T-helper 1 cell treated with Interleukin-12 subunit alpha and Interleukin-12 subunit beta and Interleukin-4 antibody, amounts not matched to agents 30 μg/mL and 1 μg/mL, for 36 hours (primary cell): ENCODE data around the gene PRPF31.
"Not testable (repeated sequence)": the region's sequence is repeated elsewhere in the genome, so short reads cannot be mapped to it uniquely, and the experiment has no call there.

Experiments used
- H3K27ac Mint-ChIP-seq: one replicate; pipeline ENCODE4 v1.8.0; 2021; ENCODE audit warnings: mild to moderate bottlenecking, mixed read lengths
- H3K27me3 Mint-ChIP-seq: one replicate; pipeline ENCODE4 v1.8.0; 2021; ENCODE audit warnings: low read depth, mixed read lengths
- H3K36me3 Mint-ChIP-seq: one replicate; pipeline ENCODE4 v1.8.0; 2021; ENCODE audit warnings: low read depth, mixed read lengths
- H3K4me1 Mint-ChIP-seq: one replicate; pipeline ENCODE4 v1.8.0; 2021; ENCODE audit warnings: low read depth, mixed read lengths
- H3K4me3 Mint-ChIP-seq: one replicate; pipeline ENCODE4 v1.8.0; 2021; ENCODE audit warnings: mild to moderate bottlenecking, moderate library complexity, mixed read lengths
- H3K9me3 Mint-ChIP-seq: one replicate; pipeline ENCODE4 v1.8.0; 2021; ENCODE audit warnings: mixed read lengths

Gene PRPF31

GRCh38 chr19:54115109-54116063 is at the start of gene PRPF31, which contains the start of gene TFPT:
TSS of gene PRPF31 (plus strand) at chr19:54115754. CDS start at chr19:54118279, 2,525 bp downstream.
TSS of gene TFPT (minus strand) at chr19:54115657. CDS start at chr19:54115269, 388 bp downstream.
- Mint-ChIP-seq H3K27me3 (no peaks in the 10 kb centered on the region), H3K4me3 (peak within 1 kb of the TSS; percentile 94), H3K27ac (peak within 1 kb of the TSS; percentile 87), H3K4me1 (peaks cover 19% of the 10 kb centered on the region), H3K9me3 (no peaks in the 10 kb centered on the region), H3K36me3 (peaks cover 27% of the 10 kb centered on the region)

- Mint-ChIP-seq H3K27ac (no peak overlapping the region), H3K4me3 (no peak overlapping the region), H3K4me1 (no peaks in the 10 kb centered on the region), H3K9me3 (no peaks in the 10 kb centered on the region), H3K36me3 (no peaks in the 10 kb centered on the region), H3K27me3 (peaks cover 5% of the 10 kb centered on the region)
Measured at GRCh38 chr19:54069470-54069869, 46.1 kb upstream of the PRPF31 start.

- H3K27ac Mint-ChIP-seq = no peak overlapping the region
- H3K4me3 Mint-ChIP-seq = no peak overlapping the region
- H3K36me3 Mint-ChIP-seq = no peaks in the 10 kb centered on the region
- H3K4me1 Mint-ChIP-seq = no peaks in the 10 kb centered on the region
- H3K27me3 Mint-ChIP-seq = no peaks in the 10 kb centered on the region
- H3K9me3 Mint-ChIP-seq = no peaks in the 10 kb centered on the region
Measured at GRCh38 chr19:54073829-54074228, 41.7 kb upstream of the PRPF31 start.

GRCh38 chr19:54074851-54075250 is 40.7 kb upstream of the PRPF31 start:
- Mint-ChIP-seq H3K27me3 (no peaks in the 10 kb centered on the region), H3K36me3 (no peaks in the 10 kb centered on the region), H3K4me3 (no peak overlapping the region), H3K27ac (no peak overlapping the region), H3K4me1 (no peaks in the 10 kb centered on the region), H3K9me3 (no peaks in the 10 kb centered on the region)

GRCh38 chr19:54077334-54077733 is 38.2 kb upstream of the PRPF31 start:
- Mint-ChIP-seq H3K27me3 (no peaks in the 10 kb centered on the region), H3K27ac (no peak overlapping the region), H3K9me3 (peaks cover 3% of the 10 kb centered on the region), H3K4me3 (no peak overlapping the region), H3K36me3 (no peaks in the 10 kb centered on the region), H3K4me1 (no peaks in the 10 kb centered on the region)

GRCh38 chr19:54081032-54081431 is 34.5 kb upstream of the PRPF31 start, which contains the start of gene TARM1:
TSS of gene TARM1 (minus strand) at chr19:54081365. CDS start at chr19:54081340, 25 bp downstream.
- Mint-ChIP-seq H3K36me3 (no peaks in the 10 kb centered on the region), H3K27me3 (no peaks in the 10 kb centered on the region), H3K4me1 (no peaks in the 10 kb centered on the region), H3K27ac (no peak within 1 kb of the TSS), H3K4me3 (no peak within 1 kb of the TSS), H3K9me3 (peaks cover 10% of the 10 kb centered on the region)

- H3K4me3 Mint-ChIP-seq = no peak overlapping the region
- H3K9me3 Mint-ChIP-seq = peaks cover 10% of the 10 kb centered on the region
- no peaks in the 10 kb centered on the region for H3K4me1 Mint-ChIP-seq
- no peaks in the 10 kb centered on the region for H3K27me3 Mint-ChIP-seq
- H3K36me3 Mint-ChIP-seq = no peaks in the 10 kb centered on the region
- H3K27ac Mint-ChIP-seq = no peak overlapping the region
Measured at GRCh38 chr19:54084410-54084809, 31.1 kb upstream of the PRPF31 start.

- Mint-ChIP-seq H3K27me3 (peaks cover 21% of the 10 kb centered on the region), H3K4me1 (peaks cover 11% of the 10 kb centered on the region), H3K9me3 (peaks cover 4% of the 10 kb centered on the region), H3K4me3 (no peak overlapping the region), H3K36me3 (no peaks in the 10 kb centered on the region), H3K27ac (no peak overlapping the region)
Measured at GRCh38 chr19:54094426-54095000, 21.0 kb upstream of the PRPF31 start.

- H3K36me3 Mint-ChIP-seq = no peaks in the 10 kb centered on the region
- no peak overlapping the region for H3K27ac Mint-ChIP-seq
- H3K4me3 Mint-ChIP-seq = no peak overlapping the region
- H3K27me3 Mint-ChIP-seq = peaks cover 21% of the 10 kb centered on the region
- H3K4me1 Mint-ChIP-seq = peaks cover 11% of the 10 kb centered on the region
- H3K9me3 Mint-ChIP-seq = peaks cover 4% of the 10 kb centered on the region
Measured at GRCh38 chr19:54095136-54095858, 20.3 kb upstream of the PRPF31 start.

GRCh38 chr19:54095859-54096616 is 19.5 kb upstream of the PRPF31 start:
- H3K36me3 Mint-ChIP-seq, H3K9me3 Mint-ChIP-seq: not testable (repeated sequence)
- H3K27me3 Mint-ChIP-seq = peaks cover 21% of the 10 kb centered on the region
- H3K4me3 Mint-ChIP-seq = peak overlapping the region; percentile 85
- H3K4me1 Mint-ChIP-seq = peaks cover 12% of the 10 kb centered on the region
- peak overlapping the region; percentile 68 for H3K27ac Mint-ChIP-seq

- Mint-ChIP-seq H3K4me1 (peaks cover 15% of the 10 kb centered on the region), H3K27me3 (peaks cover 21% of the 10 kb centered on the region), H3K36me3 (no peaks in the 10 kb centered on the region), H3K9me3 (peaks cover 4% of the 10 kb centered on the region), H3K27ac (peak overlapping the region; percentile 41), H3K4me3 (peak overlapping the region; percentile 66)
Measured at GRCh38 chr19:54096617-54097106, 18.9 kb upstream of the PRPF31 start.

GRCh38 chr19:54099190-54099902 is 16.2 kb upstream of the PRPF31 start:
- peaks cover 3% of the 10 kb centered on the region for H3K36me3 Mint-ChIP-seq
- peaks cover 13% of the 10 kb centered on the region for H3K27me3 Mint-ChIP-seq
- peaks cover 22% of the 10 kb centered on the region for H3K4me1 Mint-ChIP-seq
- no peaks in the 10 kb centered on the region for H3K9me3 Mint-ChIP-seq
- no peak overlapping the region for H3K27ac Mint-ChIP-seq
- no peak overlapping the region for H3K4me3 Mint-ChIP-seq

GRCh38 chr19:54099903-54100255 is 15.7 kb upstream of the PRPF31 start:
- not testable (repeated sequence) for H3K4me3 Mint-ChIP-seq, H3K27ac Mint-ChIP-seq, H3K36me3 Mint-ChIP-seq, H3K9me3 Mint-ChIP-seq, H3K27me3 Mint-ChIP-seq
- H3K4me1 Mint-ChIP-seq = peaks cover 20% of the 10 kb centered on the region
